ENCODE data around the gene KMT2D.

Gene KMT2D

GRCh38 chr12:49051777-49052438 lies 8.7 kb downstream of the KMT2D start:
- no peak for DNase-seq

- no peak for DNase-seq
Observed at GRCh38 chr12:49051373-49051764, 9.2 kb downstream of the KMT2D start.

GRCh38 chr12:49050507-49051372 lies 9.9 kb downstream of the KMT2D start:
- no peak for DNase-seq

GRCh38 chr12:49049566-49050224 lies 10.9 kb downstream of the KMT2D start:
- DNase-seq: no peak

GRCh38 chr12:49048953-49049352 lies 11.6 kb downstream of the KMT2D start:
- DNase-seq: no peak

- DNase-seq: no peak
Observed at GRCh38 chr12:49046129-49046895, 14.3 kb downstream of the KMT2D start.

GRCh38 chr12:49044660-49045059 lies 15.9 kb downstream of the KMT2D start:
- no peak for DNase-seq

GRCh38 chr12:49043856-49044258 lies 16.7 kb downstream of the KMT2D start:
- DNase-seq: no peak

- DNase-seq: no peak
Observed at GRCh38 chr12:49043241-49043640, 17.4 kb downstream of the KMT2D start.

- DNase-seq: no peak
Observed at GRCh38 chr12:49041881-49042484, 18.6 kb downstream of the KMT2D start.

- DNase-seq: no peak
Observed at GRCh38 chr12:49041036-49041880, 19.3 kb downstream of the KMT2D start.

GRCh38 chr12:49040364-49040855 lies 20.2 kb downstream of the KMT2D start:
- no peak for DNase-seq

- no peak for DNase-seq
Observed at GRCh38 chr12:49039421-49040363, 20.9 kb downstream of the KMT2D start.

GRCh38 chr12:49038291-49038955 lies 22.2 kb downstream of the KMT2D start:
- DNase-seq: no peak

- DNase-seq: no peak
Observed at GRCh38 chr12:49037947-49038237, 22.7 kb downstream of the KMT2D start.

- DNase-seq: no peak
Observed at GRCh38 chr12:49037111-49037946, 23.3 kb downstream of the KMT2D start.

GRCh38 chr12:49036029-49036428 lies 24.6 kb downstream of the KMT2D start:
- no peak for DNase-seq

- no peak for DNase-seq
Observed at GRCh38 chr12:49034286-49034622, 26.3 kb downstream of the KMT2D start.
